ENCODE measurements around the gene PLA2G4B.

The PLA2G4B gene, protein sequence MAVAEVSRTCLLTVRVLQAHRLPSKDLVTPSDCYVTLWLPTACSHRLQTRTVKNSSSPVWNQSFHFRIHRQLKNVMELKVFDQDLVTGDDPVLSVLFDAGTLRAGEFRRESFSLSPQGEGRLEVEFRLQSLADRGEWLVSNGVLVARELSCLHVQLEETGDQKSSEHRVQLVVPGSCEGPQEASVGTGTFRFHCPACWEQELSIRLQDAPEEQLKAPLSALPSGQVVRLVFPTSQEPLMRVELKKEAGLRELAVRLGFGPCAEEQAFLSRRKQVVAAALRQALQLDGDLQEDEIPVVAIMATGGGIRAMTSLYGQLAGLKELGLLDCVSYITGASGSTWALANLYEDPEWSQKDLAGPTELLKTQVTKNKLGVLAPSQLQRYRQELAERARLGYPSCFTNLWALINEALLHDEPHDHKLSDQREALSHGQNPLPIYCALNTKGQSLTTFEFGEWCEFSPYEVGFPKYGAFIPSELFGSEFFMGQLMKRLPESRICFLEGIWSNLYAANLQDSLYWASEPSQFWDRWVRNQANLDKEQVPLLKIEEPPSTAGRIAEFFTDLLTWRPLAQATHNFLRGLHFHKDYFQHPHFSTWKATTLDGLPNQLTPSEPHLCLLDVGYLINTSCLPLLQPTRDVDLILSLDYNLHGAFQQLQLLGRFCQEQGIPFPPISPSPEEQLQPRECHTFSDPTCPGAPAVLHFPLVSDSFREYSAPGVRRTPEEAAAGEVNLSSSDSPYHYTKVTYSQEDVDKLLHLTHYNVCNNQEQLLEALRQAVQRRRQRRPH

DNA sequence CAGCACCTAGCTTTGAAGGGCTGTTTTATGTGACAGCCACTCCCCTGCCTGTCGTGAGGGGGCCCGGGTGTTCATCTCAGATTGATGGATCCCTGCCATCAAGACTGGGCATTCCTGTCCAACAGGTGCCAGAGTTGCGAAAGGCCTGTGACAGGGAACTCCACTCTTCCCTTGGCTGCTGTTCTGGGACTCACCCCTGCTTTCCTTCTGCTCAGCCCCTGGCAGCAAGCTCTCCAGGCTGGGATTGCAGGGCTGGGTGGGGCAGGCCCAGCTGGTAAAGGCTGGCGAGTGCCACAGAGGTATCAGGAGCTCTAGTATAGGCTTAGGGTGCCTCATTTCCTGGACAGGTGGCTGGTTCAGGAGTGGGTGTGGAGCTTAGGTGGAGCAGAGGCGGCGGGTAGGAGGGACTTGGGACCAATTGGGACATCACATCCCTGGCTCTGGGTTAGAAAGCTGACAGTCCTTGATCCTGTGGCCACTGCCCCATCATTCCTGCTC, at the start of gene PLA2G4B:
Gene PLA2G4B (plus strand): TSS at position 448 of the 498 bp plus-strand sequence. CDS start 67 bp downstream, outside the sequence.
- DNase-seq (ENCODE audit: low read depth in 1 of 2, low spot score in 1 of 2) = no peak

DNA sequence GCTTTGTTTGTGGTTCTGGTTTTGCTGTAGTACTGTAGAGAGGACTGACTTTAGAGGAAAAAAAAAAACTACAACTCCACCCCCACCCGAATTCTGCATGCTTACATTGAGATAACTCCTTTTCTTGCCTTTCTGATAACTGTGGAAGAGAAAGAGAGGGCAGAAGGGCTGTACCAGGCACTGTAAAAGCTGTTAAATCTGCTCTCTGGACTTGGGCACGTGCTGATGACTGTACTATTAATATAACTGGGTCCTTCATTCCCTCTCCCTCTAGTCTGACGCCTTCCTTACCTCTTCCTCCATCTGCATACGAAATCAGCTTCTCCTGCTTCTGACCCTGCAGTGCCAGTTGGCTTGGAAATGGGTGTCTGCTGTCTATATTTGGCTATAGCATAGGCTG, 49.4 kb upstream of the PLA2G4B start:
- DNase-seq (ENCODE audit: low read depth in 1 of 2, low spot score in 1 of 2) = no peak

DNA sequence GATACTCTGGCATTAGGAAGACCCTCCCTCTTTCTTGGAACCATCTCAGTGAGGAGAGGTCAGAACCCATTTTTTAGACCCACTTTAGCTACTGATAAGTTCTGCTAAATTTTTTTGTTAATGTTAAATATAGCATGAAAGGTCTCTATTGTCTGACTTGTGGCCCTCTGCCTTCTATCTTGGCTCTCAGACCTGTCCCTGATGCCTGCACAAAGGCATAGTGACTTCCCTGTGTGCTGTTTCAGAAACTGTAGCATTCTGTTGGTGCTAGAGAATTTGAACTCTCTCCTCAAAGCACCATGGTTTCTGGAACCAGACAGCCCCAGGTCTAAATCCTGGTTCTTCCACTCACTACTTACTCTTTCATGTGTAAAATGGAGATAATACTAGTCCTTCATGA, 49.0 kb upstream of the PLA2G4B start:
- DNase-seq (ENCODE audit: low read depth in 1 of 2, low spot score in 1 of 2) = no peak

DNA sequence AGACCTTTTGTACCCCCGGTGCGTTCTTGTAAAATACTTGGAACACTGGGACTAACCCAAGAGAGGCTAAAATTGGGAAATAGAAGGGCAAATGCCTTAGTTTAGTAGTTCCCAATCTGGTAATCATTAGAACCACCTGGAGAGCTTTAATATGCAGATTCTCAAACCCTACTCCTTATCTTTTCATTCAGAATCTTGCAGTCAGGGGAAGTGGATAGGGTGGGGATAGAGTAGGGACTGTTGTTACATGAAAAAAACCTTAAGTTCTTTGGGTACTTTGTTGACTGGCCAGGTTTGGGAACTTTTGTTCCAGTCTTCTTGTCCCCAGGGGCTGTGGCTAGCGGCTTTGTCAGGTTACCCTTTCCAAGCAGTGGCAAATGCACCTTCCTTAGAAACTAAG, 48.5 kb upstream of the PLA2G4B start:
- DNase-seq (ENCODE audit: low read depth in 1 of 2, low spot score in 1 of 2) = no peak

DNA sequence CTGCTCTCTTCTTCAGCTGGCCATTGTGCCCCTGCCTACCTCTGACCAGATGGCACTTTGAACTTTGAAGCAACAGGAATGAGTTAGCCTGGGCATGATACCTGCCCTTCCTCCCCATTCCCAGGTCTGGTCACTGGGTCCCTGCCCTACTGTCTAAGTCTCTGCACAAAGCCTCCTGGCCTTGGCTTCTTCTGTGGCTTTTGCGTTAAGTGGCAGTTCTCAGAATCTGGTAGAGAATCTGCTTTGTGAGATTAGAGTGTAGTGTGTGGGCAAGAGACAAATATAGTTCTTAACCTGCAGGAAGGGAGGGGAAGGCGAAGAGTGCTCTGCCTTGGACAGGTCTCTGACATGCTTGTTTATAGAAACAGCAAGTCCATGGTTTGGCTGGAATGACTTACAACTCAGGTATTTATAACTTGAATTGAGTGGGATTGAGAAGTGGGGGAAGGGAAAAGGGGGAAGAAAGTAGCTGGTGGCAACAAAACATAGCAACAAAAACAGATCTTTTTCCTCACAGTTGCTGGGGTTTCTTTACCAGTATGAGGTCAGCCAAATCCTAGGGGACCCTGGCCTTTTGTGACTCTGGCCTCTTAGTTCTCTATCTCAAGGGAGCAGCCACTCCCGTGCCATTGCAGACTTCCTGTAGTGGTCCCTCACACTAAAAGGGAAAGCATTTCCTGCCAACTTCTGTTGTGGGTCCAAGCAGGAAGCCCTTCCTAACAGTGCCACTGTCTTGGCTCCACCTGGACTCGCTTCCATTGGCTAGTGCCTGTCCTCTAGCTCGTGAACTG, 47.7 kb upstream of the PLA2G4B start:
- DNase-seq (ENCODE audit: low read depth in 1 of 2, low spot score in 1 of 2) = no peak

DNA sequence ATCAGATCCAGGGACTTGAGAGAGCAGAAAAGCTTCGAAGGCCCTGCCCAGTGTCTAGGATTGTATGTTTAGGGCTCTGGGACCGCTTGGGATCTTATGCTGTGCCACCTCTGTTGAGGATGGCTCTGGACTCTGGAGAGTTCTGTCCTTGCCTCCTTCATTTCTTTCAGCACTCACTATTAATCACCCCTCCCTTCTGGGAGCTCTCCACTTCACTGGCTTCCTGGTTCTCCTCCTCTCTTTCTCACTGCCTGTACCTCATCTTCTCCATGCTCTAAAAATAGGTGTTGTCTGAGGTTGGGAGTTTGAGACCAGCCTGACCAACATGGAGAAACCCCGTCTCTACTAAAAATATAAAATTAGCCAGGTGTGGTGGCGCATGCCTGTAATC, 47.1 kb upstream of the PLA2G4B start:
- no peak for DNase-seq (ENCODE audit: low read depth in 1 of 2, low spot score in 1 of 2)

DNA sequence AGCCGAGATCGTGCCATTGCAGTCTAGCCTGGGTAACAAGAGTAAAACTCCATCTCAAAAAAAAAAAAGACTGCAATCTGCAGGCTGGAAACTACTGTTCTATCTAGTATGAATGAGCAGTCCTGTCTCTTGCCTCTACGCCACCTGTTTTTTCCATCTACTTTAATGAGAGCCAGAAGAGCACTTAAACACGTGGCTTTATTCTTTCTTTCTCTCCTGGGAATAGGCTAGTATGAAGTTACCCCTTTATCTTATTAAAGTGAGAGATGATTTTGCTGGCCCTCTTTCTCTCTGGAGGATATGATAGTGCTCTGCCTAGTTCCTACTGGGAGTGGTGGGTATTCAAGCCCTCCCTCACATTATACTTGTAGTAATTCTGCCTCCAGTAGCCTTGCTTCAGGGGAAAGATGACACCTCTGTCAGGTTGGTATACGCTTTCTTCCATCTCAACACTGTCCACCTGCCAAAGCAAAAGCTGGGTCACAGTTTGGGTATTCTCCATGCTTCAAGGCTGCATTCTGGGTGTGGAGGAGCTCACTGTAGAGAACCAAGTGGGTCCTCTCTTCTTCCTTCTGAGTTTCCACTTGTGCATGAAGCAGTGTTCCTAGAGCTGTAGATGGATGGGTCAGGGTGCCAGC, 46.5 kb upstream of the PLA2G4B start:
- no peak for DNase-seq (ENCODE audit: low read depth in 1 of 2, low spot score in 1 of 2)

DNA sequence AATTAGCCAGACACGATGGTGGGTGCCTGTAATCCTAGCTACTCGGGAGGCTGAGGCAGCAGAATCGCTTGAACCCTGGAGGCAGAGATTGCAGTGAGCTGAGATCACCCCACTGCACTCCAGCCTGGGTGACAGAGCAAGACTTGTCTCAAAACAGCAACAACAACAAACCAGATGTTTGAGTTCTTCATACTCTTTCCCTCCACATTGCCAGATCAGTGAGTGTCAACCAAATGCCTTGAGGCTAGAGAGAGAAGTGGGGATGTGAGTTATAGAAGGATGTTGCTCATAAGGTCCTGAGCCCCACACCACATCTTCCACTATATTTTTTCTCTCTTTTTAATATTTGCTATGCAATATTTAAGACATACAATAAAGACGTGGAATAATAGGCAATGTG, 44.6 kb upstream of the PLA2G4B start:
- DNase-seq (ENCODE audit: low read depth in 1 of 2, low spot score in 1 of 2) = no peak

DNA sequence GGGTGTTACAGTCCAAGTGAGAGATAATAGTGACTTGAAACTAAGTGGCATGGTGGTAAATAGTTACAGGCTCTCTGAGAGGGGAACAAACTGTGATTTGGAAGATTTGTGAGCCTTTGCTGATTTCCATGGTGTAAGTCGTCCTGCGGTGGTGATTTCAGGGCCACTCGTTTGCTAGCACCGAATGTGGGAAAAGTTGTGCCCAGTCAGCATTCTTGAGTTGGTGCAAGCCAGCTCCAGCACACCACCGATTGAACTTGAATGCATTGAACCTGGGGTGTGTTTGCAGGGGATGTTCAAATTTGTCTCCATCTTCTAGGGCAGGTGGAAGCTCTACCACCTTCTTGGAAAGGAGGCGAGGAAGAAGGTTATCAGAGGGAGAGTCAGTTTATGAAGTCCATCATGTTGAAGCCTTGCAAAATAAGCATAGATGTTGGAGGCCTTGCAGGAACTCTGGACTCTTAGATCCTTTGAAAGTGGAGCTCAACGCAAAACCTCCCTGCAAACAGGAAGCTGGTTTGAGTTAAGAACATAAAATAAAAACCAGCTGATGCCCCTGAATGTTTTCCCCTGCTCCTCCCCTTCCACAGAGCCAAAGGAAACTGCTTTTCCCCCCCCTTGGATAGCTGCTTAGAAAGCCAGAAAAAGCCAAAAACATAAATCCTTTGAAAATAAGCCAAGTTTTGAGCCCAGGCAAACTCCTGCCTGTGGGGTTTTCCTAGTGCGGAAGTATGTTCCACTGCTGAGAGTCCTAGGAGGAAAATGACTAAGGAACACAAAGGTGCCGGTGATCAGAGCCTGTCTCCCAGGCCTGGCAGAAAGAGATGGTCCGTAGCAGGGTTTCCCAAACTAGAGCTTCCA, 42.4 kb upstream of the PLA2G4B start:
- DNase-seq (ENCODE audit: low read depth in 1 of 2, low spot score in 1 of 2) = no peak

DNA sequence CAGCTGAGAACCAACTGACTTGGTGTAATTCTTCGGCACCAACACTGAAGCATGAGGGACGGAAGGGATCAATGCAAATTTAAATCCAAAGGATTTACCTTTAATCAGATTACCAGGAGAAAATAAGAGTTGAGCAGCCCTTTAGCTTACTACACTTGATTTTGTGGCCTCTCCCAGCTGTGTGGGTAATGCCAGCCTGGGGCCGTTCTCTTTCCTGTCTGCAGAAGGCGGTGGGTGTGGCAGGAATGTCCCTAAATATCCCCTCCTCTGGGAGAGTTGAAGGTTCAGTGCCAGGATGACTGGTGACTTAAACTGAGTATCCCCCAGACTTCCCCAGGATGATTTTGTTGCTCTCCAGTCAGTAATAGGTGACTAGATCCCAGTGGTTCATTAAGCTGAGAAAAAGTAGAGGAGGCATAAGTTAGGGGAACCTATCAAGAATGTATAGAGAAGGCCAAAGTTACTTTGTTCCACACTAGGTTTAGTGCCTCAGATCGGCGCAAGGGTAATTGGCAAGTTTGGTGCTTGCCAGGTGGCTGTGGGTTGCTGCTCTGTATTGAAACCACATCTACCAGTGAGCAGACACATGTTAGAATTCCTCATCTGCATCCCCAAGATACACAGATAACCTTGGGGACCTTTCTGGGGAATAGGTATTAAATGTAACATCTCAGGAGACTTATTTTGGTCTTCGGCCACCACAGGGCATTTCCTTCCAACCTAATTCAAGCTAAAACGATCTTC, 41.3 kb upstream of the PLA2G4B start:
- DNase-seq (ENCODE audit: low read depth in 1 of 2, low spot score in 1 of 2) = no peak

DNA sequence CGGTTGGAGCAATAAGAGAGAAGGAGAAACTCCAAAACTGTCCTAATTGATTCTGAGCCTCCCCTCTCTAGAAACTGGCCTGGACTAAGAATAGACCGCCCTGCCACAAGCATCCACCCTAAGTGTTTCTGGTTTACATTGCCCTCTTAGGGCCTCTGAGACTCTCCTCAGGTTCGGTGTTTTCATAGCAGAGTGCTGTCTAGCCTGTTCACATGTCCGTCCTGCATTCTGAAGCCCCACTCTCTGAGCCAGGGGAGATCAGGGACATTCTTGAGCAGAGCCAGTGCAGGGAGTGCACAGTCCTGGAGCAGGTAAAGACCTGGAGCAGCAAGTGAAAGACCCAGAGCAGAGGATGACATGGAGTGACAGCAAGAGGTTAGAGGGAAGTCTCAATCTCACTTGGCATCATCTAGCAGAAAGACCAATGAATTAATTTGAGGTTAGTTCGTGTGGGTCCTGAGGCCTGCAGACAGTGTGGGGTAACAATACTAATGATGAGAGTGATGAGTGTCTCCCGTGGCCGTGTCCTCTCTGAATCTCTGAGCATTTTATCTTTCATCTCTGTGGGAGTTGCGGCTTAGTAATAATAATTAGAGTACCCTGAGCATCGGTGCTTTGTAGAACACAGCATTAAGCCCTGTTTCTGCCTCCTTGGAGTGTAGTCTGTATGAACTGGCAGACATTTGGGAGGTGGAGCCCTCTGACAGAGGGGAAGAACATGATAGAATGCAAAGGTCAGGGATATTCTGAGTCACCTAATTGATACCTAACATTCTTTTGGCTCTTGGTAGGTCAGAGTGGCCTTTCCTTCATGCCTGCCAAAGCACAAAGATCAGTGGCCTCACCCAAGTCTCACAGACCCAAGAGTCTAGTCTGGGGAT, 39.8 kb upstream of the PLA2G4B start:
- DNase-seq (ENCODE audit: low read depth in 1 of 2, low spot score in 1 of 2) = no peak

DNA sequence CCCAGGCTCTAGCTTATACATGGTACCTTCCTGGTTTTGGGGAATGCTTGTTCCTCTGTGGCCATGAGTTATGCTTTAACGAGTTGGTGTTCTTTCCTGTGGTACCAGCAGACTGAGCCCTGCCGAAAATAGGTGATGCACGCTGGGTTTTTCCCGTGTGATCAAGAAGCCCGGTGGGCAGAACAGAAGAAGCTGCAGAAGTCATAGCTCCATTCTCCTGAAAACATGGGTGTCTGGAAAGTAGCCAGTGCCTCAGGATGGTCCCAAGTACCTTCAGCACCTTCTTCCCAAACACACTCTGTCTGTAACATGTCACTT, 39.2 kb upstream of the PLA2G4B start:
- no peak for DNase-seq (ENCODE audit: low read depth in 1 of 2, low spot score in 1 of 2)

DNA sequence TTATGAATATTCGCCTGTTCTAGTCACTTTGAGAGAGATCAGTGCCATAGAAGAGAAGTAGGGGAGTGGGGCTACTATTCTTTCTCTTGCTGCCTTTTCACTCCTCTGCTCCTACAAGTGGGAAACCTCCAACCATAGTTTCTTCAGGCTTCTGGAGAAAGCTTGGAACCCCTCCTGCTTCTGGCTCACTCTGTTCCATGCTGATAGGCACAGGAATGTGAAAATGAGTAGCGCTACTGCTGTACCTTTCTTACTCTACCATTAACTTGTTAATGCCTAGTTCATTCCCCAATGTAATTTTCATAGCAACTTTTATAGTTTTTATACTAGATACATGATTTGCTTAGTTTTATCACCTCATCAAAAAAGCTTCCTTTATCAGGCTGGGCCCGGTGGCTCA, 37.5 kb upstream of the PLA2G4B start:
- no peak for DNase-seq (ENCODE audit: low read depth in 1 of 2, low spot score in 1 of 2)

DNA sequence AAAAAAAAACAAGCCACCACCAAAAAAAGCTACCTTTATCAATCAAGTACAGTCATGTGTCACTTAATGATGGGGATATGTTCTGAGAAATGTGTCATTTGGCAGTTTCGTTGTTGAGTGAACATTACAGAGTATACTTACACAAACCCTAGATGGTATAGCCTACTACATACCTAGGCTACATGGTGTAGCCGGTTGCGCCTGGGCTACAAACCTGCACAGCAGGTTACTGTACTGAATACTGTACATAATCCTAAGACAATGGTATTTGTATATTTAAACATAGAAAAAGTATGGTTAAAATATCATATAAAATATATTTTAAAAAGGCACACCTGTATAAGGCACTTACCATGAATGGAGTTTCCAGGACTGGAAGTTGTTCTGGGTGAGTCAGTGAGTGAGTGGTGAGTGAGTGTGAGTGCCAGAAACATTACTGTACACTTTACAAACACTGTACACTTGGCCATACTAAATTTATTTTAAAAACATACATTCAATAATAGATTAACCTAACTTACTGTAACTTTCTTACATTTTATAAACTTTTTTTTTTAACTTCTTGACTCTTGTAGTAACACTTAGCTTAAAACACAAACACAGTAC, 36.7 kb upstream of the PLA2G4B start:
- DNase-seq (ENCODE audit: low read depth in 1 of 2, low spot score in 1 of 2) = no peak

DNA sequence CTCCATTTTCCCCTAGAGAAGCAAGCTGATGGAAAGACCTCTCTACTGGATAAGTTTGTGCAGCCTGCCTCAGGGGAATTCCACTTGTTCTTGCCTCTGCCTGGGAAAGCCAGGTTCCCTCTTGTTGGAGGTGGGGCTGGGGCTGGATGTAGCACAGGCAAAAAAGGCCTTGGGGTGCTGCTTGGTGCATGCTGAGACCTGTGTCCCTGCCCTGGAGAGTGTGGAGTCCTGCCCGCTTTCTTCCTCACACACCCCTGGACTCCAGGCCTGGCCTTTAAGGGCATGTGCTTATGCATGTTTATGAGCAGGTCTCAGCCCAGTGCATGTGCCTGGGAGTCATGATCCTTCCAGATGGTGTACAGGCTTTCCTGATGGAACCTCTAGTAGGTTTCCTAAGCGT, 34.3 kb upstream of the PLA2G4B start:
- no peak for DNase-seq (ENCODE audit: low read depth in 1 of 2, low spot score in 1 of 2)

DNA sequence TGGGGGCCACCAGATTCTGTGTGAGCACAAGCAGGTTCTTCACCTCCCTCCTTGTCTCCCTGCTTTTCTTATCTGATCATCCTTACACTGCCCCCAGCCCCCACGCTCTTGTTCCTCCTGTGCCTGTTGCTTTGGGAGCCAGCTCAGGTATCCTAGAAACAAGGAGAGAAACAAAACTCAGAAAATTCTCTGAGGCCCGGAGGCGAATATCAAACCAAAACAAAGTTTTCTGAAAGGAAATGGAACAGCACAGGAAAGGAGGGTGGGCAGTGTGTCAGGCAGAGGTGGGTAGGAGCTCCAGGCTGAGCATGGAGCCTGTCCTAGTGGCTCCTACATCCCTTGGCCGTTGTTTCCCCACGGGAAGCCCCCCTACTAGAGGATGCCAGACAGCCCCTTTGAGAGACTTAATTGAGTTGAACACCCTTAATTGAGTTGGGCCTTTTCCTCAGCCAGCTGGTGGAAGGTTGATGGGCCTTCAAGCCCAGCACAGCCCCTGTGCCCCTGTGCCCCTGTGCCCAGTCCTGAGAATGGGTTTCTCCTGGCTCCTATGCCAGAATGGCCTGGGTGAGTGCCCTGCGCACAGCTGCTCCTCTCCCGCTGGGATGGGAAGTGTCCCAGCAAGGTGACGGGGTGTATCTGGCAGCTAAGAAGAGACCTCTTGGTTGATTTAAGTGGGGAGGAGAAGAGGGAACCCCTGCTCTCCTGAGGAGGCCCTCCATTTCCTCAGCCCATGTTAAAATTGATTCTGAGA, 33.6 kb upstream of the PLA2G4B start:
- DNase-seq (ENCODE audit: low read depth in 1 of 2, low spot score in 1 of 2) = no peak

DNA sequence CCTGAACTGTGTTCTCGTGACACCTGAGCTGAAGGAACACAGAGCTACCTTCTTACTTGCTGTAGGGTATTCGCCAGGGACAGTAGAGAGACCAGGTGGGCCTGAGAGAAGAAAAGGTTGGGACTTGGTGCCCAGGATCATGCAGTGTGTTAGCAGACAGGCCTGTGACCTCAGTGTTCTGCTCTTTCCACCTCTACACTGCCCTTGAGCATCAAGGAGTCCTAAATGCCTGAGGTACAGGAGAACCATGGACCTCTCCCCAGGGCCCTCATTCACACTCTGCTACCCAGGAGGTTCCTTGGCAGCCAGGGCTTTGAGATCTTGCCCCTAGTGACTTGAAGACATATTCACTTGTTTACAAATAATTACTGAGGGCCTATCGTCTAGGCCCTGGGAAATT, 32.9 kb upstream of the PLA2G4B start:
- DNase-seq (ENCODE audit: low read depth in 1 of 2, low spot score in 1 of 2) = no peak

Data from activated CD4-positive, alpha-beta T cell treated with anti-CD3 and anti-CD28 coated beads, Interleukin-2, amount 50 U/mL, for 24 hours (primary cell).